ENCODE measurements around the gene MACO1.
A peak's percentile ranks its signal among the peaks of the same experiment; 100 is the strongest.

The MACO1 gene

DNA sequence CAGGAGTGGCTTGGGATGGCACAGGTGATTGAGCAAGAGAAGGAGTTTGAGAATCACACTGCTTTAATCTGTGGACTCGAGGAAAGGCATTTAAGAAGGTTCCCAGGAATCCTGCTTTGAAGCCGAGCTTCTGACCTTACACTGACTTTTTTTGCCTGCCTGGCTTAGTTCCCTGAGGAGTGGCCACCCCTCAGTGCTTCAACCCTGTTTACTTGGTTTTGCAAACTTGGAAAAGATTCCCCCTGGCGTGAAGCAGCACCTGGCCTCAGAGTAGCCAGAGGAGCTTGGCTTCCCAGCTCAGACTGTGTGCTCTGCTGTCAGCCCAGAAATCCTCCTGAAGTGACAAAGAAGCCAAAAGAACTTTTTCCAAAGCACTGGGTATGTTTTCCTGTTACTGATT is 64.3 kb downstream of the MACO1 start:
- no peak overlapping the region for H3K4me3 ChIP-seq (ENCODE audit: control insufficient read depth, low read depth, low read length)
- DNase-seq (ENCODE audit: low read depth) = no peak
- TF ChIP-seq CTCF (conservative IDR thresholded peaks at IDR 0.05; ENCODE audit: control insufficient read depth, insufficient read depth, low read depth, low read length) = no peak

DNA sequence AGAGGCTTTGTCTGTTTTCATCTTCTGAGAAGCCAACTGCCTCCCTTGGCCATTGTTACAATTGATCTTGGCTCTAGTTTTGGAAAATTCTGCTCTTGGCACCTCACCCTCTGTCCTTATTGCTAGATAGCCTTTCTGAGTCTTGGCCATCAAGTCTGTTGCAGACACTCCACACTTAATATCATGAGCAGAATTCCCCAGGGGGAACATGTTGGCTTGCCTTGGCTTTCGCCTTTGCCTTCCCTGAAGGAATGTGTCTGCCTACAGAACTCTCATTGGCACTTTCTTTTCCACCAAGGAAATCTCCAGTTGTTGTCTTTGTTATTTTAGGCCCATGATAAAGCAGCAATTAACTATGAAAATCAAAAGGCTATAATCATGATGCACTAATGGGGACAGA is 70.0 kb downstream of the MACO1 start:
- DNase-seq (ENCODE audit: low read depth) = peak; percentile 19
- no peak overlapping the region for H3K4me3 ChIP-seq (ENCODE audit: control insufficient read depth, low read depth, low read length)
- no peak for TF ChIP-seq CTCF (conservative IDR thresholded peaks at IDR 0.05; ENCODE audit: control insufficient read depth, insufficient read depth, low read depth, low read length)

DNA sequence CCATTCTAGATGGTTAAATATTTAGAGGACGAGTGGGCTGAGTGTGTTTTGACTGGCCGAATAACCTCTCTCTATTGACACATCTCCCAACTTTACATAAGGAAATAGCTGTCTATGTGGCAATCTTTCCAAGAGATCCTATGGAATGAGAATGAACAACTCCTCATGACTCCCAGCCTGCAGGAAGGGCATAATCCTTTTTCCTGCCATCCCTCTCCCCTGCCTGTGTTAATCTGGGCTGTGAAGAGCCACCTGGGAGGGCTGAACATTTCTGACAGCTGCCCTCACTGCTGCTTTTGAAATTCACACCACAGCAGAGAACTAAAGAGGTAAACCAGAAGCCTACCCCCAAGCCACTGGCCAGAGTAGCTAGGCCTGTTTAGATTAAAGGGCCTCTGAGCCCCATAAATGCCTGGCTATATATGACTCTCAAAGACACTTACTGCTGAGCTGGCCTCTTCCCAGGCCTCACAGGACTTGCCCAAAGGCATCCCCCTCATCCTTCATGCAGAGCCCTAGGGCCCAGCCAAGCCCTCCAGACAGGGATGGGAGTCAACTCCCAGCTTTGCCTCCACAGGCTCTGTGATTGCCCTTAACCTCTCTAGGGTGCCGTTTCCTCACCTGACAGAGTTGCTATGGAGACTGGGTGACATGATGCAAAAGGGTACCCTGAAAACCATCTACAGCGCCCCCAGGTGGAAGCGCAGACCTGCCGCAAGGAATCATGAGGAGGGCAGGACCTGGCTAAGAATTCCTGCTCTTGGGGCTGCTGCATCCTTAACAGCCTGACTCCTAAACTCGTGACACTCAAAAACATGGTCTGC is 70.8 kb downstream of the MACO1 start:
- peak; percentile 67 for DNase-seq (ENCODE audit: low read depth)
- no peak overlapping the region for H3K4me3 ChIP-seq (ENCODE audit: control insufficient read depth, low read depth, low read length)
- peak; percentile 13 for TF ChIP-seq CTCF (conservative IDR thresholded peaks at IDR 0.05; ENCODE audit: control insufficient read depth, insufficient read depth, low read depth, low read length)

- TF ChIP-seq CTCF (conservative IDR thresholded peaks at IDR 0.05; ENCODE audit: control insufficient read depth, insufficient read depth, low read depth, low read length) = no peak
- no peak overlapping the region for H3K4me3 ChIP-seq (ENCODE audit: control insufficient read depth, low read depth, low read length)
- DNase-seq (ENCODE audit: low read depth) = peak; percentile 12
Observed at GRCh38 chr1:25502957-25503356, 72.3 kb downstream of the MACO1 start.

DNA sequence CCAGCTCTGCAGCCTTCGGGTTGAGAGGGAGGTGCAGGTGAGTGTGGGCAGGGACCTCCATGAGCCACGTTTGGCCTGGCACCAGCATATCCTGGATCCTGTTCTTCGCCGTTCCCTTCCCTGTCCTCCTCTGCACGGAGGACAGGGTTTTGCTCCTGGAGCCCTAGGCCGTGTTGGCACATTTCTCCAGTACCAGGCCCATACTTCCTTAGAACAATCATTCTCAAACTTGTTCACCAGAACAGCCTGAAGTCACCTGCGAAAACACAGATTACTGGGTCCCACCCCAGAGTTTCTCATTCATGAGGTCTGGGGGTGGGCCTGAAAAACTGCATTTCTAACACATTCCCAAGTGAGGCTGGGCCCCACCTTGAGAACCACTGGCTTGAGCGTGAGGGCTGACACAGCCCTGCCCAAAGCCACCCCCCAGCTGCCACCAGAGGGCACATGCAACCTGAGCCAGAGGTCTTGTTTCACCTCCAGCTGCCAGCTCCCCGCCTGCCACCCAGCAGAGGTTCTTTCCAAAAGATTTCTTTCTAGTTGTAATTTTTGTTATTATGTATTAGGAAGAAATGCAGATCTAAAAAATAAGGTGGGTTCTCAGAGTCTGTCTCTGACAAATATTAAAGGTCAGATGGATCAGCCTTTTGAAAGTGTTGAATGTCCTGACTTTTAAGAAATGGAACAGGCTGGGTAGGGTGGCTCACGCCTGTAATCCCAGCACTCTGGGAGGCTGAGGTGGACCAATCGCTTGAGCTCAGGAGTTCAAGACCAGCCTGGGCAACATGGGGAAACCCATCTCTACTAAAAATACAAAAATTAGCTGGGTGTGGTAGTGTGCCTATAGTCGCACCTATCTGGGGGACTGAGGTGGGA is 73.1 kb downstream of the MACO1 start:
- DNase-seq (ENCODE audit: low read depth) = no peak
- peak; percentile 31 for TF ChIP-seq CTCF (conservative IDR thresholded peaks at IDR 0.05; ENCODE audit: control insufficient read depth, insufficient read depth, low read depth, low read length)
- no peak overlapping the region for H3K4me3 ChIP-seq (ENCODE audit: control insufficient read depth, low read depth, low read length)

- H3K4me3 ChIP-seq (ENCODE audit: control insufficient read depth, low read depth, low read length) = no peak overlapping the region
- peak; percentile 26 for DNase-seq (ENCODE audit: low read depth)
- TF ChIP-seq CTCF (conservative IDR thresholded peaks at IDR 0.05; ENCODE audit: control insufficient read depth, insufficient read depth, low read depth, low read length) = no peak
Observed at GRCh38 chr1:25504706-25505595, 74.3 kb downstream of the MACO1 start.

Measured in fibroblast of mammary gland (primary cell).